NCI-H510A treated with DMSO at 0.1 percent for 48 hours (cell line): ENCODE measurements around the gene PUS10.
A peak's percentile ranks its signal among the peaks of the same experiment; 100 is the strongest.
"Not testable (repeated sequence)": the region's sequence is repeated elsewhere in the genome, so short reads cannot be mapped to it uniquely, and the experiment has no call there.

Experiments
- DNase-seq: peaks from one replicate; lab custom pipeline; 2025; lab: John Stamatoyannopoulos, UW

The PUS10 gene

GRCh38 chr2:61012303-61012702 lies 5.8 kb downstream of the PUS10 start:
- not testable (repeated sequence) for DNase-seq

GRCh38 chr2:61011678-61012077 lies 6.4 kb downstream of the PUS10 start:
- DNase-seq = no peak

- no peak for DNase-seq
These were observed 8.7 kb downstream of the PUS10 start for GRCh38 chr2:61009355-61009754.

GRCh38 chr2:61006486-61007105 lies 11.5 kb downstream of the PUS10 start:
- no peak for DNase-seq

GRCh38 chr2:61005736-61006135 lies 12.3 kb downstream of the PUS10 start:
- DNase-seq = peak; percentile 7

DNA sequence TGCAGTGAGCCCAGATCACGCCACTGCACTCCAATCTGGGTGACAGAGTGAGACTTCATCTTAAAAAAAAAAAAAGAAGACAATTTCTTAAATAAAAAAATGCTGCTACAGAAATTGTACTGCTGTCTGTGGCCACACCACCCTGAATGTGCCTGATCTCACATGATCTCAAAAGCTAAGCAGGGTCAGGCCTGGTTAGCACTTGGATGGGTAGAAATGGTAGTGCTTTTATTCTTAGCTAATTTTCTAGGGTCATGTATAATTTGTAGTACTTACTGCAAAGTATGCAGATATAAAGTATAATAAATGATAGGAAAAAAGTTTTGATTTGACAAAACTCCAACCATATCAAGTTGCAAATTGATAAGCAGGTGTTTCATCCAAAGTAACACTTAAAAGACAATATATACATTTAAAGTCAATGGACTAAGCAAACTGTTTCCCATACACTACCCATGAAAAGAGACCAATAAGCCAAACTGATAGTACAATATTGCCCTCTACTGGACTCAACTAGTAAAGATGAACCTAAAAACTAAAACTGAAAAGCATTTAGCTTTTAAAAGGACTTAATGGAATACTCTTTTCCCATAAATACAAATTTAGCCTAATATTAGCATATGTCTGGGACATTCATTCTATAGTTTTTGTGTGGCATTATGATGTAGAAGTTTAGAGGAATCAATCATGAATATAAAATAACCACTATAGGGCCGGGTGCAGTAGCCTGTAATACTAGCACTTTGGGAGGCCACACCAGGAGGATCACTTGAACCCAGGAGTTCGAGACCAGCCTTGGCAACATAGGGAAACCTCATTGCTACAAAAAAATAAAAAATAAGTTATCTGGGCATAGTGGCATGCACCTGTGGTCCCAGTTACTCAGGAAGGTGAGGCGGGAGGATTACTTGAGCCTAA lies 19.2 kb downstream of the PUS10 start:
- DNase-seq = peak; percentile 75

DNA sequence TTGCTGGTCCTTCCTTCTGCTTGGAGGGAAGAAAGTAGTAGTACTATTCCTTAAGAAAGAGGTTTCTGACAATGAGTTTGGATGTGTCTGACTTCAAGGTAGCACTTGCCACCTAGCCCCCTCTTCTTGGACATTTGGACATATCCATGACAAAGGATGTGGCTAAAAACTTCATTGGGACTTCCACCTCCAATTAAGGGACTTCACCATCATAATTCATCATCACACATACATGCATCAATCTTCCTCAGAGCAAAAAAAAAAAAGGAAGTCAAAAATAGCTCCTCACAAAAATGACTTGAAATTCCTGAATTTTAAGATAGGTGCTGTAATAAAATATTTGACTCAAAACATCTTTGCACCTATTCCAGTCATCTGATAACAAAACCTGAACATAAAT lies 23.9 kb downstream of the PUS10 start:
- no peak for DNase-seq

GRCh38 chr2:60992985-60993392 lies 25.1 kb downstream of the PUS10 start:
- DNase-seq = no peak

- DNase-seq = no peak
These were observed 26.4 kb downstream of the PUS10 start for GRCh38 chr2:60991644-60992043.

- DNase-seq = no peak
These were observed 28.8 kb downstream of the PUS10 start for GRCh38 chr2:60989259-60989658.

- DNase-seq = not testable (repeated sequence)
These were observed 30.4 kb downstream of the PUS10 start for GRCh38 chr2:60987656-60988055.

GRCh38 chr2:60987041-60987440 lies 31.0 kb downstream of the PUS10 start:
- DNase-seq = no peak

DNA sequence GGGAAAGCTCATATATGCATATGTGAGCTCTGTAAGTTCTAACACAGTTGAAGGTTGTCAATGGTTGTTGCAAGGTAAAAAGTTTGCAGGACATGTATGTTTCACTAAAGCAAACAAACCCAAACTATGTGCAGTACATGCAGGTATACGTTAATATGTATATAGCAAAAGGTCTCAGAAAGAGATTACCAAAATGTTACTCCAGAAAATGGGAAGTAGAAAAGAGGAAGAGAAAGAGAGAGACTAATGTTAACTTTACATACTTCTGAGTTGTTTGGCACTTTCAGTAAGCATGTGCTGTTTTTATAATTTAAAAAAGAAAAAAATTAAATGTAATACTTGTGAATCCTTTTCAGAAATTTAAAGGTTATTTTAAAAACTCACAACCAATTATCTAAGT lies 33.3 kb downstream of the PUS10 start:
- DNase-seq = no peak

DNA sequence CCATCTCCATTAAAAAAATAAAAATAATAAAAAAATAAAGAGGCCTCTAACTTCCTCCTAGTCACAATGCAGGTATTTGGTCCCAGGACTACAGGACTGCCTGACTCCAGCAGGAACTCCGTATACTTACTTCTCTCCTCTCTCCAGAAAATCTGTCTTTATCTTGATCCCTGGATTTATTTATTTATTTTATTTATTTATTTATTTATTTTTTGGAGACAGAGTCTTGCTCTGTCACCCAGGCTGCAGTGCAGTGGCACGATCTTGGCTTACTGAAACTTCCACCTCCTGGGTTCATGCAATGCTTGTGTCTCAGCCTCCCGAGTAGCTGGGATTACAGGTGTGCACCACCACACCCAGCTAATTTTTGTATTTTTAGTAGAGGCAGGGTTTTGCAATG lies 36.0 kb downstream of the PUS10 start:
- DNase-seq = not testable (repeated sequence)

GRCh38 chr2:60980071-60980815 lies 37.8 kb downstream of the PUS10 start:
- DNase-seq = no peak

DNA sequence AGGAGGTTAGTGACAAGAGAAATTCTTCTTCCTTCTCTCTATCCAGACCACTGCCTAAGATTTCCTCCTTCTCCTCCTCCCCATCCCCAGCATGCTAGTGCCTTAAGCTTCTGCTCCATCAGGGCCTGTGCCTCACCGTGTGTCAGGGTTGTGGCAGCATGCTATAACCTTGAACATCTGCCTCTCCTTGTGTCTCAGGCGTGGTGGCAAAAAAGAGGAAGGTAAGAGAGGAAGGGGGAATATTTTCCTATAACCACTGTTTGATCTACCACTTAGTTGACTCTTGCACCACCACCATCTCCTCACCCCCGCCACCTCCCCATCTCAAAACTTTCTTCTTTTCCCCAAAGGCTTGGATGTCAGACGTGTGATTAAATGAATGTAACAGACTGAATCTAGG lies 38.8 kb downstream of the PUS10 start:
- no peak for DNase-seq

DNA sequence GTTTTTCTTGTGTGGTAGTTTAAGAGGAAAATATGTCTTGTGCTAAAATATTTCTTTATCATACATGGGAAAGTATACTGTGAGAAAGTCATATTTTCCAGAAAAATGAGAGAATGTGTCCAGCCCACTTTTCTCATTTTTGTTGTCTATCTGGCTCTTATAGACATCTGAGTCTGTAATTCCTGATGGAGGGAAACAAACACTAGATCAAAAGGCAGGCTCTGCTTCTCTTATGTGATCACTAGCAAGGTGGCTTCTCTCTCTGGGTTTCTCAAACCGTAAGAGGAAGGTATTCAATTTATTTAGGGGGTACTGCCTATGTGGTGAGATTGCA lies 40.5 kb downstream of the PUS10 start:
- DNase-seq = no peak

- DNase-seq = no peak
These were observed 41.0 kb downstream of the PUS10 start for GRCh38 chr2:60976875-60977561.

DNA sequence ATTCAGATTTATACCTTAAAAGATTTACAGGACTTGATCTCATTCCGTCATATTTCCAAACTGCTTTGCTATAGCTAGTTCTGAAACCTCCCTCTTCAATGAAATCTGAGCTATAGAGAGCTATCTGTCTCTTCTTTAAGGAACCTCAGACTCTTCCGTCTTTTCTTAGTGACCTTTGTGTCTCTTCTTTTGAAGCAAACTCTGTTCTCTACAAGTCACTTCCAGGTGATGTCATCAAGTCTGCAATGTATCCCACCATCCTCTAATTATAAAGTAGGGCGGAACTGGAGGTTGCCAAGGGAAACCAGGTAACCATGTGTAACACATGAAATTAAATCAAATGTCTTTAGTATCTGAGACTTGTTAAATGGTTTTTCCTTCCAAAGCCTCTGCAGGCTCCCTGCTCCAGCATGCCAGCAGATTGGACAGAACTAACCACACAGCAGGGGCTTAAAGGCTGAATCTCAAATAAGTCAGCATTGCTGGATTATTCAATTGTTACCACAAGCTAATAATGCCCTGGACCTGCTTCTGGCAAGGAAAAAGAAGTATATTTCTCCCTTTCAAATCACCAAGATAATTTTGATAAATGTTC lies 41.7 kb downstream of the PUS10 start:
- DNase-seq = no peak

DNA sequence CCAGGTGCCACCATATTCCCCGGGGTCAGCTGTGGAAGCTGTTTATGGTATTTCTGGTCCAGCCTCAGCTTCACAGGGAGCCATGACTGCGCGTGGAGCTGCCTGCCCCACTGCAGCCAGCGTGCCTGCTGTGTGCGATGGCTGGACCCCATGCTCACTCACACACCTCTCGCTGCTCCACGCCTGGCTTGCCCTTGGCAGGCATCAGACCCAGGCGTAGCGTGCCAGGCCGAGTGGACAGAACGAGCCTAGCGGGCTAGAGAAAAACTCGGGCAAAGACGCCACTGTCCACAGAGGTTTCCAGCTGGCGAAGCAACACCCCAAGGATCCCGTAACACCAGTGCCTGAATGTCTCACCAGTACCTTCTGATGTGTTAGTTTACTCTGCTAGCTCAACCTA lies 43.4 kb downstream of the PUS10 start:
- DNase-seq = no peak

DNA sequence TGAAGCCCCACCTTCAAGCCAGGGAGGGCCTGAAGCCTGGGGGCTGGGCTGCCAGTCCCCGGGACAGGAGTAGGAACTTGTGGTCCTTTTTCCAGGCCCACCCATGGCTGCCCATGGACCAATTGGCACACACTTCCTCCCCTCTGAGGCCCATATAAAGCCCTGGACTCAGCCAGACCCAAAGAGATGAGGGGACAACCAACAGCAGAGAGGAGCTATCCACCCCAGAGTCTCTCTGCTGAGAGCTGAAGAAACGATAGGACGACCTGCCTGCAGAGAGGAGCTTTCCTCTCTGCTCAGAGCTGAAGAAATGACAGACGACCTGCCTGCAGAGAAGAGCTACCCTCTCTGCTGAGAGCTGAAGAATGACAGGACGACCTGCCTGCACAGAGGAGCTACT lies 44.4 kb downstream of the PUS10 start:
- no peak for DNase-seq
